Measurements from ENCODE around the gene ALK.

DNA sequence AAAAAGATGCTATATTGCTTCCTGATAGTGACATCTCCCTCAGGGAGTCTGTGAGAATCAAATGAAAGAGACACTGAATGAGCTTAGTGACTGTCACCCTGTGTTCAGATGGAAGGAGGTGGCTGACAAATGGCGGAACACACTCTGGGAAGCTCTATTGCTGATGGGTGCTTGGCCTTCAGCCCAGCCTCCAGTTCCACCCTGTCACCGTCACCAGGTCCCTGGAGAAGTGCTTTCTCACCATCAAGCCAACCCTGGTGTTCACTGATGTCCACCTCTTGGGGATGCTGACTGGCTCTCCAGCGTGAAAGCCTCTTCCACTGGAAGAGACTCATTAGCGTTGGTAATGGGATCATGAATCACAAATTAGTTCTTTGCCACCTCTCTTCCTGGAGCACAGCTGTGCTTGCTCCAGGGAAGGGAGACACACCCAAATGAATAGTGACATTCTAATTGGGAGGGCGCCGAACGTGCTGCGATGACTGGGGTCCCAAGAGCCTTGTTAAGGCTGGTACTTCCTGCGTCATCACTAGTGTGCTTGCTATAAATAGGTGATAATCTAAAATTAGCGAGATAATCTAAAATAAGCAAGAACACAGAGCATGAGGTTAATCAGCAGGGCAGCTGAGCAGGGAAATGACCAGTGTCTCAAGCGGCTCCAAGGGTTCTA is 652.2 kb downstream of the ALK start:
- TF ChIP-seq, protein P1, sequence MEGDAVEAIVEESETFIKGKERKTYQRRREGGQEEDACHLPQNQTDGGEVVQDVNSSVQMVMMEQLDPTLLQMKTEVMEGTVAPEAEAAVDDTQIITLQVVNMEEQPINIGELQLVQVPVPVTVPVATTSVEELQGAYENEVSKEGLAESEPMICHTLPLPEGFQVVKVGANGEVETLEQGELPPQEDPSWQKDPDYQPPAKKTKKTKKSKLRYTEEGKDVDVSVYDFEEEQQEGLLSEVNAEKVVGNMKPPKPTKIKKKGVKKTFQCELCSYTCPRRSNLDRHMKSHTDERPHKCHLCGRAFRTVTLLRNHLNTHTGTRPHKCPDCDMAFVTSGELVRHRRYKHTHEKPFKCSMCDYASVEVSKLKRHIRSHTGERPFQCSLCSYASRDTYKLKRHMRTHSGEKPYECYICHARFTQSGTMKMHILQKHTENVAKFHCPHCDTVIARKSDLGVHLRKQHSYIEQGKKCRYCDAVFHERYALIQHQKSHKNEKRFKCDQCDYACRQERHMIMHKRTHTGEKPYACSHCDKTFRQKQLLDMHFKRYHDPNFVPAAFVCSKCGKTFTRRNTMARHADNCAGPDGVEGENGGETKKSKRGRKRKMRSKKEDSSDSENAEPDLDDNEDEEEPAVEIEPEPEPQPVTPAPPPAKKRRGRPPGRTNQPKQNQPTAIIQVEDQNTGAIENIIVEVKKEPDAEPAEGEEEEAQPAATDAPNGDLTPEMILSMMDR (conservative IDR thresholded peaks at IDR 0.05 in 1 of 2, IDR thresholded peaks at IDR 0.05 in 1 of 2; ENCODE audit: low read depth in 1 of 2, low read length in 2 of 2), result no peak
- TF ChIP-seq EZH2 (IDR thresholded peaks at IDR 0.05; ENCODE audit: low read length, missing control alignments), result no peak
